ENCODE measurements around the gene BRMS1L. TPM values are rescaled to one million over a fixed set of nuclear protein-coding genes. Genes with fewer than 3 reads are reported as not detected.
A peak's percentile ranks its signal among the peaks of the same experiment; 100 is the strongest.

The BRMS1L gene
- total and polyA plus RNA-seq, 2 of the 4 experiments (the other 2 are of a cell fraction), result 1.8 to 6.2 TPM

DNA sequence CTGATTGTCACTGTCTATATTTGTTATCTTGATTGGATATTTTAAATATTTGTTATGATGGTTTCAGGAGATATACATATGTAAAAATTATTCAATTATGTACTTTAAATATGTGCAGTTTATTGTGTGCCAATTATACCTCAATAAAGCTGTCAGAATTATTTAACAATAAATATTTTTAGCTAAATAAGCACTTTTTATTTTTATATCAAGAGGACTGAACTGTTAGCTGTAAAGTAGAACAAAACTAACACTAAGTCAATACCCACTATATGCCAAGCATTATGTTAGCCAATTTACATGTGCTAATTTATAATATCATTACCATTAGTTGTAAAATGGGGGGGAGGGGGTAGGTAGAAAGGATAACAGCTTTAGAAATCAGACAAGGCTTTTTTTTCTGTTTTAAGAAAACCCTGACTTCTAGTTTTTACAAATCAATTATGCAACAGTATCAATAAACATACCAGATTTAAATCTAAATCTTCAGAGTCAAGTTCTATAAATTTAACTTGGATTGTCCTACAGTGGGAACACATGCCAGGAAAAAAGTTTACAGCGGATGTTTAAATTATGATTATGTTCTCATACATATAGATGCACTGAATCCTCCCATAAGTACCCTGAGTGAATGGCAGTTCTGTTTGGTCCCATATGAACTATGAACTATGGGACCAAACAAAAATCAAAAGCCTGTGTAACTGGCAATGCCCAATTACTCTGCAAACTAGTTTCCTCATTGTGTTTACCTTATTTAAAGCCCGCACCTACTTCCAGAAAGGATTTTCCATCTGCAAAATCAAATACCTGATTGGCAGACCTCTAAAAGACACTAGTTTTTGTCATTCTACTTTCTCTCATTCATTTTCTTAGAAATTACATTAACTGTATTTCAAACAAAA is 19.9 kb upstream of the BRMS1L start:
- no peaks in the 10 kb centered on the region for H3K27me3 ChIP-seq (ENCODE audit: control insufficient read depth, insufficient read depth, low read length)
- H3K9ac ChIP-seq (ENCODE audit: low read depth, low read length), result no peak overlapping the region
- H3K4me3 ChIP-seq (ENCODE audit: insufficient read depth, low read depth, low read length), result no peak overlapping the region
- ChIA-PET CTCF (interaction anchor here (0.6 to 2.9 kb wide), 4 partner anchors 9 to 410 kb away, joined by 3 to 10 read pairs (median 4); partner anchors contain the start of gene BRMS1L), POLR2A (ENCODE audit: unreplicated experiment) (interaction anchor here (0.6 kb wide), 1 partner anchor 93 kb away, joined by 3 read pairs; no protein-coding TSS in a partner anchor)
- dilution Hi-C loops (cut with HindIII; ENCODE audit: low sequenced_read_pairs, unreplicated experiment) (no loop called here), intact Hi-C loops (cut with micrococcal nuclease) (loop anchor here (5.0 kb wide), 2 partner anchors 59 to 119 kb away; no protein-coding TSS in a partner anchor), in situ Hi-C loops (cut with MboI; ENCODE audit: low sequenced_read_pairs) (loop anchor here (25.0 kb wide), 1 partner anchor 669 kb away; no protein-coding TSS in a partner anchor)
- H2BK120ac ChIP-seq (ENCODE audit: low read depth, low read length), result no peak overlapping the region
- peaks cover 7 to 36% of the 10 kb centered on the region in 2 experiments for H3K79me1 ChIP-seq (ENCODE audit: low read depth in 1 of 2, low read length in 2 of 2)
- H4K5ac ChIP-seq (ENCODE audit: low read depth, low read length), result no peak overlapping the region
- peaks cover 28% of the 10 kb centered on the region for H4K20me1 ChIP-seq (ENCODE audit: insufficient read depth, low read length)
- no peaks in the 10 kb centered on the region for H3K9me3 ChIP-seq (ENCODE audit: control insufficient read depth, insufficient read depth, low read length)
- H2AK9ac ChIP-seq (replicated peaks; ENCODE audit: low read depth, low read length, poor library complexity), result no peak overlapping the region
- no peak overlapping the region for H4K91ac ChIP-seq (ENCODE audit: insufficient read depth, low read depth, low read length)
- no peak overlapping the region for H3K23ac ChIP-seq (ENCODE audit: low read depth, low read length)
- no peak overlapping the region for H2BK15ac ChIP-seq (ENCODE audit: low read depth, low read length)
- H3K18ac ChIP-seq (ENCODE audit: low read depth, low read length), result no peak overlapping the region
- no CpG with 5 or more reads among the region's 2 CpGs for whole genome bisulfite sequencing, 2 experiments (ENCODE audit: extremely low coverage in 2 of 2, insufficient read length in 1 of 2)
- no peaks in the 10 kb centered on the region for H3K36me3 ChIP-seq (ENCODE audit: control insufficient read depth, insufficient read depth, low read length)
- H3K56ac ChIP-seq (ENCODE audit: extremely low read depth, insufficient read depth, low read length), result no peak overlapping the region
- DNase-seq, result no peak
- no peak overlapping the region for H3K14ac ChIP-seq (replicated peaks; ENCODE audit: low read depth, low read length)
- H4K8ac ChIP-seq (ENCODE audit: low read depth in 2 of 2, low read length in 2 of 2), result no peak overlapping the region
- no peaks in the 10 kb centered on the region; the same call in 1 of the 2 replicates for H3K9me1 ChIP-seq (ENCODE audit: insufficient read depth, low read length)
- H2AFZ ChIP-seq (replicated peaks; ENCODE audit: low read length, poor library complexity), result no peak overlapping the region
- no TSS peak for BruUV-seq (replicated peaks)
- TF ChIP-seq MAFK (IDR thresholded peaks at IDR 0.05; ENCODE audit: low read depth, low read length) (peak; percentile 62), RCOR1 (IDR thresholded peaks at IDR 0.05; ENCODE audit: insufficient replicate concordance, low read length) (no peak)
- TF ChIP-seq, protein P1, sequence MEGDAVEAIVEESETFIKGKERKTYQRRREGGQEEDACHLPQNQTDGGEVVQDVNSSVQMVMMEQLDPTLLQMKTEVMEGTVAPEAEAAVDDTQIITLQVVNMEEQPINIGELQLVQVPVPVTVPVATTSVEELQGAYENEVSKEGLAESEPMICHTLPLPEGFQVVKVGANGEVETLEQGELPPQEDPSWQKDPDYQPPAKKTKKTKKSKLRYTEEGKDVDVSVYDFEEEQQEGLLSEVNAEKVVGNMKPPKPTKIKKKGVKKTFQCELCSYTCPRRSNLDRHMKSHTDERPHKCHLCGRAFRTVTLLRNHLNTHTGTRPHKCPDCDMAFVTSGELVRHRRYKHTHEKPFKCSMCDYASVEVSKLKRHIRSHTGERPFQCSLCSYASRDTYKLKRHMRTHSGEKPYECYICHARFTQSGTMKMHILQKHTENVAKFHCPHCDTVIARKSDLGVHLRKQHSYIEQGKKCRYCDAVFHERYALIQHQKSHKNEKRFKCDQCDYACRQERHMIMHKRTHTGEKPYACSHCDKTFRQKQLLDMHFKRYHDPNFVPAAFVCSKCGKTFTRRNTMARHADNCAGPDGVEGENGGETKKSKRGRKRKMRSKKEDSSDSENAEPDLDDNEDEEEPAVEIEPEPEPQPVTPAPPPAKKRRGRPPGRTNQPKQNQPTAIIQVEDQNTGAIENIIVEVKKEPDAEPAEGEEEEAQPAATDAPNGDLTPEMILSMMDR (conservative IDR thresholded peaks at IDR 0.05; ENCODE audit: low read depth, low read length), result no peak
- no peak overlapping the region for H2BK20ac ChIP-seq (ENCODE audit: low read depth, low read length)
- no peak overlapping the region for H3K4ac ChIP-seq (ENCODE audit: low read depth, low read length)
- H3K4me2 ChIP-seq (ENCODE audit: low read depth, low read length), result no peak overlapping the region
- no peak overlapping the region for H2BK5ac ChIP-seq (ENCODE audit: low read depth, low read length, poor library complexity, severe bottlenecking)
- no peak overlapping the region for H2AK5ac ChIP-seq (ENCODE audit: low read depth, low read length)
- no peak overlapping the region for H3K27ac ChIP-seq (ENCODE audit: insufficient read depth, low read length)
- ATAC-seq (ENCODE audit: low read depth), result no peak
- H3K4me1 ChIP-seq (ENCODE audit: control insufficient read depth, insufficient read depth, low read length), result peaks cover 4% of the 10 kb centered on the region; the same call in 1 of the 2 replicates

Measured in IMR-90 (cell line).